GM21529 (cell line): ENCODE measurements around the gene ABLIM3.

Experiments used
- ATAC-seq: cut with Tn5 transposase; IDR thresholded peaks from one replicate; pipeline ENCODE4 v1.9.1; 2021; ENCODE audit not compliant: unreplicated experiment

The ABLIM3 gene

DNA sequence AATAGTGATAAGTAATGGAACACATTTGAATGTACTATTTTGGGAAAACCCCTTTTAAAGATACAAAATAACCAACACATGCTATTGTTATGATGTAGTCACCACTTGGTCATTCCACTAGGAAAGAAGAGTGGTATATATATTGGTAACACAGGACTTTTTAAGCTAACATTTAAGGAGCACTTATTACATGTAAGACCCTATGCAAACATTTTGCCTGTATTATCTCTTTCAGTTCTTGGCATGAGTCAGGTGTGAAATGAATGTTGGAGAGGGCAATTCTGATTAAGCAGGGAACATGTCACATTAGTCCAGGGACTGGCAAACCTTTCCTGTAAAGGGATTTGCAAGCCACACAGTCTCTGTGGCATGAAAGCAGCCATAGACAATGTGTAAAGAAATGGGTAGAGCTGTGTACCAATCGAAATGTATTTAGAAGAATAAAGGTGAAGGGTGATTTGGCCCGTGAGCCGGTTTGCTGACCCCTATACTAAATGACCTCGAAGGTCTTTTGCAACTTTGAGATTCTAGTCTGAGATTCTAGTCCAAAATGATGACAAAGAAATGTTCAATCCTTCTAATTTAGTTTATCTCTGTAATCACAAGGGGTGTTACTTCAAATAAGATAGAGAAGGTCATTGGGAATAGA lies 15.3 kb downstream of the ABLIM3 start:
- ATAC-seq: no peak

- no peak for ATAC-seq
These were observed 16.0 kb downstream of the ABLIM3 start for GRCh38 chr5:149157330-149157729.

- no peak for ATAC-seq
These were observed 19.0 kb downstream of the ABLIM3 start for GRCh38 chr5:149160291-149160787.

DNA sequence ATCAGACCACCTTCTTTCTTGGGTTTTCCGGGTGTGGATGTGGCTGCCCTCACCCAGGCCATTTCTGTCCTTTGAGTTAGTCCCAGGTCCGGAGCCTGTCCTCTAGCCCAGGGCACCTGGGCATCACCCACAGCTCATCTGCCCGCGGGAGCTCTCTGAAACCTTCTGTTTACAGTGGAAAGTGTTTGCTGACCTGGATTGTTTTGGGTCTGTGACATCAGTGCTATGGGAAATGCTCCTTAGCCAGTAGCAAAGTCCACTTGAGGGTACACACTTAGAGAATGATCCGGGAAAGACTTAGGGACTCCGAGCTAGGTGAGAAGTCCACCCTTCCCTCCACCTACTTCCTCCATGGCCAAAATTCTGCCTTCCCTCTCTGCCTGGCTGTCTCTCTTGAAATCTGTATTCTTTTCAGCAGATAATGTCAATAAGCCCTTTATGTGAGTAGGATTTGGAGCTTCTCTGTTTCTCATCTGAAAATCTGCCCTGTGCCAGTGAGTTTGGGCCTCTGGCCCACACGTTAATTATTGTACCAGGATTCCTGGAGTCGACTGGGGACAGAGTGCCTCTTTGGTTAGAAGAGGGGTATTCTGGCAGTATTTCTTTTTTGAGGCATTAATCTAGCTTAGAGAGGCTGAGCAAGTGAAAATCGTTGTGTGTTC lies 19.9 kb downstream of the ABLIM3 start:
- ATAC-seq: no peak

- no peak for ATAC-seq
These were observed 20.6 kb downstream of the ABLIM3 start for GRCh38 chr5:149161850-149162249.

DNA sequence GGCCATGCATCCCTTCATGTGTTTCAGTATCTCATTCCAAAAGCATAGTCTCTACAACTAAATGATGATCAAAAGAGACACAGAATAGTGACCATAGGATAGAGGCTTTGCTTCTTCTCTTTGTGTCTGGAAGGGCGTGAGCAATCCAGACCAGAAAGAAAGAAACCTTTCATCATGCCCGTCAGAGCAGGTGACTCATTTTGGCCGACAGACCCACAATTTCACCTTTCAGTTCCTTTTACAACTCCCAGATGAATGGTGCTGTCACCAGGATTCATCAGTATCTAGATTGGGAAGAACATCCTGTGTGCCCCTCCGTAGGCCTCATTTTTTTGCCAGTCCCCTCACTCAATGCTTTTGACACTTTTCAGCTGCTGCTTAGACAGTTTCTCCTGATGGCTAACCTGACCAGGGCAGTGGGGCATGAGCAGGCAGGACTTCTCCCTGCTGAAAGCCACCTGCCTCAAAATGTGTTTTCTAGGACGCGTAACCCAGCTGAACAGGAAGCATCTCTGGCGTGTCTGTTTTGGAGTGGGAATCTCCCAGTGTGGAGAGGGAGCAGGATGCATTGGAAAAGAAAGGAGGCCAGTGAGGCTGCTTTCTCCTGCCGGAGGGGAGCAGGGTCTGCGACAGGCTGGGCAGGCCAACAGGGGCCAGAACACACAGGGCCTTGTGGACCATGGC lies 21.2 kb downstream of the ABLIM3 start:
- ATAC-seq: peak; percentile 89

DNA sequence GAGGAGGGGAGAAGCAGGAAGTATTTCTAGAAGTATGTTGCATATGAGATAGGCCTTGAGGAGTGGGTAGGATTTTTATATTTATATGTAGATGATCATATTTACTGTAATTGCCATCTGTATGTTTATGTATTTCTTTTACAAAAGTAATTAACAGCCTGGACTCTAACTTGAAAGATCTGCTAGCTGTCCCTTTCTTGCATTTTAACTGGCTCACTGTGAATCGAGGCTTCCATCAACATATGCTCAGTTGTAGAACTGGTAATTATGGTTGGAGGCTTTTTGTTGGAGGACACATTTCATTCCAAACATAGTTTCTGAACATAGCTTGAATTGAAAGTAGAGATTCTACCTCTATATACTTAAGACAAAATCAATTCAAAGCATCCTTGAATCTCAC lies 23.4 kb downstream of the ABLIM3 start:
- ATAC-seq: no peak

- no peak for ATAC-seq
These were observed 24.8 kb downstream of the ABLIM3 start for GRCh38 chr5:149166128-149166527.

GRCh38 chr5:149166591-149167100 lies 25.4 kb downstream of the ABLIM3 start:
- ATAC-seq: no peak

DNA sequence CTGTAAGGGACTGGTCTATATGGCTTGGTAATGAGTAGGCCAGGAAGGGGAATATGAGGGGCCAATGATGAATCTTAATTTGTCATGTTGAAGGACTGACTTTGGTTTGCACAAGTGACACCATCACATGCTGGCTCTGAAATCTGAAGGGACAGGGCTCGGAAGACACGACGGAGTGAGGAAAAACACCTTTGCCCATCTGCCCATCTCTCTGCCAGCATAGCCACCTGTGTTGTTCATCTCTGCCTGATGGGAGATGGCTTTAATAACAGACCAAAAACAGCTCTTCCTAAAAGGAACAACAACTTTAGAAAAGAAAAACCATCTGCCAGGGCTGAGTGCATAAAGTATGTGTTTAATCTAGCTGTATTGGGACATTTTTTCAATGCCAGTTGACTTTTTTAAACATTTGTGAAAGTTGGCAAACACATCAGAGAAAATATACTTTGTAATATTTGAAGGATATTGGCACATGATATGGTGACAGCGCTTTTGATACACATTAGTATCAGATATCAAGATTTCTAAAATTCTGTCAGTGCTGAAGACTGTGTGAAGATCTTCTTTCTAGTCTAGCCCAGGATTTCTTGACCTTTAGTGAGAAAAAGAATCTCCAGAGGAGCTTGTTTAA lies 27.1 kb downstream of the ABLIM3 start:
- no peak for ATAC-seq

GRCh38 chr5:149170299-149170698 lies 29.0 kb downstream of the ABLIM3 start:
- ATAC-seq: no peak

DNA sequence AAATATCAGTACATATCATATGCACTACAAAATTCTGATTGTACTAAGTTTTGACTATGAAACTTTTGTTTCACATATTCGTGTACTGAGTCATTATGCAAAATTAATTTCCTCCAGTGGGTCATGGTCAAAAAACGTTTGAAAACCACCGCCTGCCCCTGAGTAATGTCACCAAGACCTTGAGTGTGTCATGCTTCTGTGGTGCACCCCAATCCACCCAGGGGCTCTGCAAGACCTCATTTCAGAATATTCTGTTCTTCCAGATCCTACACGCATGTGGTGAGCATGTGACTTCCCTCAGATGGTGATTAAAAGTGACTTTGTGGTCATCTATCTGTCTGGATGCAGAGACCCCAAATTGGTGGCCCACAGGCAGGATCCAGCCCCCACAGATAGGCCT lies 31.0 kb downstream of the ABLIM3 start:
- ATAC-seq: peak; percentile 82

GRCh38 chr5:149172709-149173505 lies 31.6 kb downstream of the ABLIM3 start:
- peak; percentile 21 for ATAC-seq

DNA sequence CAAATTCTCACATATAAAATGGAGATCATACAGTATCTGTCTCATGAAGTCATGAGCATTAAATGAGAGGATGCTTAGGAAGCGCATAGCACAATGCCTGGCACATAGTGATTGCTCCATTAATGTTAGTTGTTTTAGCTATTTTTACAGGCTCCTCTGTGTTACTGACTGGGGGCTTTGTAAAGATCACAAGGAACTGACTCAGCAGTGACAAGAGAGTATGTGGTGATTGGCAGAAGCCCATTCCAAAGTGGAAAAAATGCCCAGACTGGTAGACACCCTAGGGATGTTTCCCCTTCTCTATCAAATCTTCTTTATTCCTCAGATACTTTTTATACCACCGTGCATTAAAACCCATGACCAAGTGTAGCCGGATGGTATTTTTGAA lies 33.5 kb downstream of the ABLIM3 start:
- ATAC-seq: no peak

- ATAC-seq: no peak
These were observed 34.2 kb downstream of the ABLIM3 start for GRCh38 chr5:149175346-149176105.

GRCh38 chr5:149177339-149177843 lies 36.1 kb downstream of the ABLIM3 start:
- ATAC-seq: no peak

GRCh38 chr5:149177911-149178565 lies 36.7 kb downstream of the ABLIM3 start:
- ATAC-seq: no peak

DNA sequence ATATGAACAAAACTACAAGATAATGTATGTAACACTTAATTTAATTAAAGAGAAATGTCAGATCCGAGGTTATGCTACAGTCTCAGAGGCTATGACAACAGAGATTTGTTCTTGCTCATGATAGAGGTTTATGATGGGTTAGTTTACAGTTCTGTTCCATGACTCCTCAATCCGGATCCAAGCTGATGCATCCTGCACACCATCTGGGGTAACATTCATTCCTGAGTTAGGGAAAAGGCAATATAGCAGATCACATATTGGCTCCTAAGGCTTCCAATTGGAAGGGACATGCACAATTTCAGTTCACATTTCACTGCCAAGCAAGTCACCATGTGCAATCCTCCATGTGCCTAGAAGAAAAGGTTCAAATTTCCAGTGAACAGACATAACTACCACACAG lies 40.4 kb downstream of the ABLIM3 start:
- no peak for ATAC-seq

GRCh38 chr5:149182241-149182640 lies 40.9 kb downstream of the ABLIM3 start:
- ATAC-seq: no peak
